Lower leg skin (tissue), 3 donors: ENCODE measurements around the gene BAD.

Experiments used
- POLR2A ChIP-seq, 2 donors: fragments of 450-650 bp; IDR thresholded peaks; one replicate each; pipeline ENCODE4 v1.6.1; 2016 to 2017; ENCODE audit warnings: antibody characterized with exemption in 2 of 2, mild to moderate bottlenecking in 1 of 2, moderate library complexity in 1 of 2
- TF ChIP-seq, protein P1 (sequence below), 3 donors: fragments of 450-650 bp; IDR thresholded peaks; one replicate each; pipeline ENCODE4 v1.5.1; 2016; ENCODE audit warnings: antibody characterized with exemption in 3 of 3, mild to moderate bottlenecking in 3 of 3, moderate library complexity in 2 of 3

- TF ChIP-seq, protein P1, sequence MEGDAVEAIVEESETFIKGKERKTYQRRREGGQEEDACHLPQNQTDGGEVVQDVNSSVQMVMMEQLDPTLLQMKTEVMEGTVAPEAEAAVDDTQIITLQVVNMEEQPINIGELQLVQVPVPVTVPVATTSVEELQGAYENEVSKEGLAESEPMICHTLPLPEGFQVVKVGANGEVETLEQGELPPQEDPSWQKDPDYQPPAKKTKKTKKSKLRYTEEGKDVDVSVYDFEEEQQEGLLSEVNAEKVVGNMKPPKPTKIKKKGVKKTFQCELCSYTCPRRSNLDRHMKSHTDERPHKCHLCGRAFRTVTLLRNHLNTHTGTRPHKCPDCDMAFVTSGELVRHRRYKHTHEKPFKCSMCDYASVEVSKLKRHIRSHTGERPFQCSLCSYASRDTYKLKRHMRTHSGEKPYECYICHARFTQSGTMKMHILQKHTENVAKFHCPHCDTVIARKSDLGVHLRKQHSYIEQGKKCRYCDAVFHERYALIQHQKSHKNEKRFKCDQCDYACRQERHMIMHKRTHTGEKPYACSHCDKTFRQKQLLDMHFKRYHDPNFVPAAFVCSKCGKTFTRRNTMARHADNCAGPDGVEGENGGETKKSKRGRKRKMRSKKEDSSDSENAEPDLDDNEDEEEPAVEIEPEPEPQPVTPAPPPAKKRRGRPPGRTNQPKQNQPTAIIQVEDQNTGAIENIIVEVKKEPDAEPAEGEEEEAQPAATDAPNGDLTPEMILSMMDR (IDR thresholded peaks at IDR 0.05) = no peak
- no peak for TF ChIP-seq POLR2A (IDR thresholded peaks at IDR 0.05)
Measured at GRCh38 chr11:64237484-64237951, 46.9 kb downstream of the BAD start.
